ENCODE results near the gene NOS3.

GRCh38 chr7:151061213-151062110 is 70.6 kb downstream of the NOS3 start:
- TF ChIP-seq CTCF (tag by site-specific recombination; IDR thresholded peaks at IDR 0.05) (no peak), ZNF76 (tag by site-specific recombination; IDR thresholded peaks at IDR 0.05; ENCODE audit: borderline replicate concordance, low read depth) (no peak), ZFP41 (tag by site-specific recombination; IDR thresholded peaks at IDR 0.05; ENCODE audit: borderline replicate concordance) (no peak), ZBTB17 (tag by site-specific recombination; IDR thresholded peaks at IDR 0.05) (no peak)

Data from HEK293 (cell line).